ENCODE data around the gene LY6G6F. TPM values are rescaled to one million over a fixed set of nuclear protein-coding genes. Genes with fewer than 3 reads are reported as not detected.

The LY6G6F gene
- total RNA-seq, 4 donors from 2014 or later = not detected

DNA sequence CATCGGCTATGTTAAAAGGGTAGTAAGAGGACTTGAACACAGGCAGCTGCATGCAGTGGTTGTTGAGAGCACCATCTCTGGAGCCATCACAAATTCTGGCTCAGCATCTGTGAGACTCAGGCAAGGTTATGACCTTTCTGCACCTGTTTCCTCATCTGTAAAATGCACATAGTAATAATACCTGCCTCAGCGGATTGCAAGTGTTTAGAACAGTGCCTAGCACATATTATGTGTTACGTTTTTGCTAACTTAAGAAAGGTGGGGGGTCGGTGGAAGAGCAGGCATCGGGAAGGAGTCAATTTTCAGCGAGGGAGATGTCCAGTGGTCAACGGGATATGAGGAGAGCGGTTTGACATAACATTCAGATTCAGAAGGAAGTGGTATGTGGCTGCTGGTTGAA is 28.7 kb upstream of the LY6G6F start:
- WGBS = 78% methylated on average over 8 of the region's 8 CpGs
- TF ChIP-seq POLR2AphosphoS5 (IDR thresholded peaks at IDR 0.05) (no peak), EP300 (IDR thresholded peaks at IDR 0.05) (no peak), POLR2A (IDR thresholded peaks at IDR 0.05; ENCODE audit: low read depth) (no peak)
- TF ChIP-seq, protein P1, sequence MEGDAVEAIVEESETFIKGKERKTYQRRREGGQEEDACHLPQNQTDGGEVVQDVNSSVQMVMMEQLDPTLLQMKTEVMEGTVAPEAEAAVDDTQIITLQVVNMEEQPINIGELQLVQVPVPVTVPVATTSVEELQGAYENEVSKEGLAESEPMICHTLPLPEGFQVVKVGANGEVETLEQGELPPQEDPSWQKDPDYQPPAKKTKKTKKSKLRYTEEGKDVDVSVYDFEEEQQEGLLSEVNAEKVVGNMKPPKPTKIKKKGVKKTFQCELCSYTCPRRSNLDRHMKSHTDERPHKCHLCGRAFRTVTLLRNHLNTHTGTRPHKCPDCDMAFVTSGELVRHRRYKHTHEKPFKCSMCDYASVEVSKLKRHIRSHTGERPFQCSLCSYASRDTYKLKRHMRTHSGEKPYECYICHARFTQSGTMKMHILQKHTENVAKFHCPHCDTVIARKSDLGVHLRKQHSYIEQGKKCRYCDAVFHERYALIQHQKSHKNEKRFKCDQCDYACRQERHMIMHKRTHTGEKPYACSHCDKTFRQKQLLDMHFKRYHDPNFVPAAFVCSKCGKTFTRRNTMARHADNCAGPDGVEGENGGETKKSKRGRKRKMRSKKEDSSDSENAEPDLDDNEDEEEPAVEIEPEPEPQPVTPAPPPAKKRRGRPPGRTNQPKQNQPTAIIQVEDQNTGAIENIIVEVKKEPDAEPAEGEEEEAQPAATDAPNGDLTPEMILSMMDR (IDR thresholded peaks at IDR 0.05) = no peak
- Histone ChIP-seq H3K36me3 (peaks cover 0 to 13% (median 11%) of the 10 kb centered on the region in 4 donors), H3K4me3 (no peak overlapping the region), H3K9me3 (no peaks in the 10 kb centered on the region), H3K4me1 (peaks cover 12 to 27% (median 22%) of the 10 kb centered on the region in 4 donors), H3K27ac (replicated peaks in 1 of 4) (no peak overlapping the region), H3K27me3 (no peaks in the 10 kb centered on the region)
- intact Hi-C loops (cut with DNase I) = no loop called here
- no peak for DNase-seq (ENCODE audit: extremely low spot score)

DNA sequence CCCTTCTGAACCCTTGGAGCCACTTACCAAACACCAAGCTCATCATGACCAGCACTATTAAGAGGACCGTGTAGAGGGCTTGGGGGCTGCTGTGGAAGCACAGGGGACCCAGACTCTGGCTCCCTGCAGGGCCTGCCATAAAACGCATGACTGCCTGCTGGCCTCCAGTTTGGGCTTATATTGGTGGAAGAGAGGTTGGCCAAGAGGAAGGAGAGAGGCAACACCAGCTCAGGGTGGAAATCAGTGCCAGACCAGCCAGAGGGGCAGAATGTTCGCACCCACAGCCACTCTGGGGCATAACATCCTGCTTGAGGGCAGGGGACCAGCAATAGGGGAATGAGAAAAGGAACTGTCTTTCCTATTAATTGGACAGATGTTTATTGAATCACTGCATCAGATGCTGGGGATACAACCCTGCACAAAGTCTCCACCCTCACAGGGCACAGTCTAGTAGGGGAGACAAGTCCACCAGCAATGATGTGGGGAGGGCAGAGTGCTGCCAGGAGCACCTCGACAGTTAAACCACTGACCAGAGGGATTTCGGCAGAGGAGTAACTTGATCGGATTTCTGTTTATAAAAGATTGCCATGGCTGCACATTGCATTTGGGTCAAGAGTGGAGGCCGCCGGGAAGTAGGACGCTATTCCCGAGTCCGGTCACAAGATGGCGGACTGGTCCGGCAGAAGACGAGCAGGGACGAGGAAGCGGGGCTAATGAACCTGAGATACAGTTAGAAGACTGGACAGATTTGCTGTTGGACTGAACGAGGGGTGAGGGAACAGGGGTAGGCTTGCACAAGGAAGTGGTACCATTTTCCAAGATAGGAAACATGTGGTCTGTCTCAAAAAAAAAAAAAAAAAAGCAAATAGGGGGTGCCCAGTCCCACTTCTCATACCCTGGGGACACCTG is 26.2 kb upstream of the LY6G6F start, which contains the start of gene LY6G5C:
TSS of gene LY6G5C (minus strand) at position 842 of the 909 bp plus-strand sequence. CDS start at position 148, 694 bp downstream.
- TF ChIP-seq POLR2AphosphoS5 (IDR thresholded peaks at IDR 0.05) (peak; percentile 50 to 67), EP300 (IDR thresholded peaks at IDR 0.05) (no peak)
- TF ChIP-seq, protein P1 (IDR thresholded peaks at IDR 0.05) = peak; percentile 70 to 91 (median 77)
- intact Hi-C loops (cut with DNase I) = loop anchor here (2.0 to 10.0 kb wide), 3 partner anchors 88 to 184 kb away; partner anchors contain the start of gene NEU1
- Histone ChIP-seq H3K27me3 (no peaks in the 10 kb centered on the region), H3K36me3 (peaks cover 0 to 14% (median 1%) of the 10 kb centered on the region in 4 donors), H3K9me3 (no peaks in the 10 kb centered on the region), H3K27ac (replicated peaks in 1 of 4) (peak within 1 kb of the TSS; percentile 68 to 84 (median 80)), H3K4me3 (peak within 1 kb of the TSS; percentile 52 to 65 (median 58)), H3K4me1 (peaks cover 12 to 33% (median 30%) of the 10 kb centered on the region in 4 donors)
- DNase-seq (ENCODE audit: extremely low spot score) = peak; percentile 96
- 11% methylated on average over 17 of the region's 17 CpGs for WGBS

DNA sequence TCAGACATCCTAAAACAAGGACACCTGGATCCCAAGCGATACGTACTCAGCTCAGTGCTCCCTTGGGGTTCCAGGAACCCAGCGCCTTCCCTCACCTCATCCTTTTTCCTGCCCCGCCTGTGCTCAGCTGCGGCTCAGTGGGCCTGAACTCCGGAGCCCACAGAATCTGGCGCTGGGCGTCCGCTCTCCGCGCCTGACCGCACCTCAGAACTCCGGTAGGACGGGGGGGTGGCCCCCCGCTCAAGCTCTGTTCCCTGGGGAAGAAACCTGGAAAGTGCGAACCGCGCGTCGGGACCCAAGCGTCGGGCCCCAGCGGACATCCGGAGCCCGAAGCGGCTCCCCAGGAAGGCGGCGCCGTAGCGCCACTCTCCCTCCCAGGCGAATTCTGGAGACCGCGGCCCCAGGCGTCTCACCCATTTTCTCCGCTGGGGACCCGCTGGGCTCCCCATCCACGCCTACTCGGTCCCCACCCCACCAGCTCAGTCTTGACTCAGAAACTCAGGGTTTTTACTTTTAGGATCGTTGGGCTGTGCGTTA is 25.5 kb upstream of the LY6G6F start:
- Histone ChIP-seq H3K36me3 (peaks cover 3 to 18% (median 8%) of the 10 kb centered on the region in 4 donors), H3K4me3 (peak overlapping the region; percentile 52 to 65 (median 58)), H3K27ac (replicated peaks in 1 of 4) (peak overlapping the region; percentile 68 to 84 (median 80)), H3K27me3 (no peaks in the 10 kb centered on the region), H3K4me1 (peaks cover 12 to 33% (median 30%) of the 10 kb centered on the region in 4 donors), H3K9me3 (no peaks in the 10 kb centered on the region)
- peak in 1 of 2 donors; percentile 26 for TF ChIP-seq POLR2AphosphoS5 (IDR thresholded peaks at IDR 0.05)
- TF ChIP-seq POLR2A (IDR thresholded peaks at IDR 0.05; ENCODE audit: low read depth) = no peak
- TF ChIP-seq EP300 (IDR thresholded peaks at IDR 0.05) = no peak
- TF ChIP-seq, protein P1 (IDR thresholded peaks at IDR 0.05) = peak in 2 of 3 experiments; percentile 27 to 31
- WGBS = 6% methylated on average over 21 of the region's 40 CpGs
- intact Hi-C loops (cut with DNase I) = loop anchor here (2.0 to 10.0 kb wide), 3 partner anchors 88 to 184 kb away; partner anchors contain the start of gene NEU1
- no peak for DNase-seq (ENCODE audit: extremely low spot score)

DNA sequence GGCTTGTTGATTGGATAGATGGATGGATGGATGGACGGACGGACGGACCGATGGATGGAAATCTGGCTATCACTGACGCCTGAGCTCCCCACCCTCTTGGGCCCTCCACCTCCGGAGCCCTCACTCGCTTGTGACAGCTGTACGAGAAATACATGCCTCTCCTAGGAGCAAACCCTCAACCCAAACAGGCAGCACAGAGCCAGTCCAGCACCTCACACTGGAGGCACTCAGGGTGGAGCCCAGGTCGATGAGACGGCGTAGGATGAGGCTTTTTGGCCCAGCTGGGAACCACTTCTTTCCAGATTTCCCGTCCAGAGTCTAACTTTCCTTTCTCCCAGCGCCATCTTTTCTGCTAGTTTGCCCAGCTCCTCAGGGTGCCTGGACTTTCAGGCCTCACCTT is 23.1 kb upstream of the LY6G6F start:
- Histone ChIP-seq H3K27me3 (no peaks in the 10 kb centered on the region), H3K4me3 (peak overlapping the region in 3 of 4 donors; percentile 24 to 44 (median 30)), H3K4me1 (peaks cover 12 to 33% (median 30%) of the 10 kb centered on the region in 4 donors), H3K9me3 (no peaks in the 10 kb centered on the region), H3K36me3 (peaks cover 24 to 42% (median 32%) of the 10 kb centered on the region in 4 donors), H3K27ac (replicated peaks in 1 of 4) (peak overlapping the region in 3 of 4 donors; percentile 6 to 27 (median 14))
- DNase-seq (ENCODE audit: extremely low spot score) = no peak
- TF ChIP-seq, protein P1 (IDR thresholded peaks at IDR 0.05) = no peak
- TF ChIP-seq POLR2AphosphoS5 (IDR thresholded peaks at IDR 0.05) = no peak
- TF ChIP-seq EP300 (IDR thresholded peaks at IDR 0.05) = no peak
- no peak for TF ChIP-seq POLR2A (IDR thresholded peaks at IDR 0.05; ENCODE audit: low read depth)
- WGBS = 84% methylated on average over 13 of the region's 13 CpGs
- intact Hi-C loops (cut with DNase I) = loop anchor here (5.0 to 10.0 kb wide), 2 partner anchors 149 to 181 kb away; partner anchors contain the start of gene NEU1

Measured in esophagus muscularis mucosa (tissue), 4 donors.